NCI-H2029 (cell line): Measurements from ENCODE around the gene SETBP1.

ENCODE experiments used
- DNase-seq: peaks from one replicate; lab custom pipeline; 2025; lab: John Stamatoyannopoulos, UW

The SETBP1 gene

GRCh38 chr18:44973282-44973681 is 292.6 kb downstream of the SETBP1 start:
- DNase-seq, result no peak

GRCh38 chr18:44974174-44974573 is 293.5 kb downstream of the SETBP1 start:
- DNase-seq, result no peak

GRCh38 chr18:44977856-44978255 is 297.2 kb downstream of the SETBP1 start:
- no peak for DNase-seq

- DNase-seq, result no peak
Measured at GRCh38 chr18:44979748-44980147, 299.1 kb downstream of the SETBP1 start.

GRCh38 chr18:44981121-44981520 is 300.4 kb downstream of the SETBP1 start:
- DNase-seq, result no peak

GRCh38 chr18:44986933-44987332 is 306.2 kb downstream of the SETBP1 start:
- no peak for DNase-seq

- DNase-seq, result no peak
Measured at GRCh38 chr18:44987371-44987770, 306.7 kb downstream of the SETBP1 start.

- DNase-seq, result no peak
Measured at GRCh38 chr18:44988821-44989587, 308.3 kb downstream of the SETBP1 start.

- DNase-seq, result no peak
Measured at GRCh38 chr18:44996261-44996660, 315.6 kb downstream of the SETBP1 start.

- no peak for DNase-seq
Measured at GRCh38 chr18:44997174-44997573, 316.5 kb downstream of the SETBP1 start.

- no peak for DNase-seq
Measured at GRCh38 chr18:44998360-44998759, 317.7 kb downstream of the SETBP1 start.

- DNase-seq, result no peak
Measured at GRCh38 chr18:45004546-45005080, 323.9 kb downstream of the SETBP1 start.

GRCh38 chr18:45006934-45007333 is 326.2 kb downstream of the SETBP1 start:
- no peak for DNase-seq

GRCh38 chr18:45007531-45007930 is 326.8 kb downstream of the SETBP1 start:
- no peak for DNase-seq

GRCh38 chr18:45008694-45009413 is 328.2 kb downstream of the SETBP1 start:
- DNase-seq, result peak; percentile 27

- no peak for DNase-seq
Measured at GRCh38 chr18:45009756-45010155, 329.1 kb downstream of the SETBP1 start.

GRCh38 chr18:45012286-45012685 is 331.6 kb downstream of the SETBP1 start:
- no peak for DNase-seq

- DNase-seq, result no peak
Measured at GRCh38 chr18:45014047-45014501, 333.4 kb downstream of the SETBP1 start.

- DNase-seq, result no peak
Measured at GRCh38 chr18:45015788-45016128, 335.1 kb downstream of the SETBP1 start.

- no peak for DNase-seq
Measured at GRCh38 chr18:45019469-45019868, 338.8 kb downstream of the SETBP1 start.

- DNase-seq, result no peak
Measured at GRCh38 chr18:45023519-45023918, 342.8 kb downstream of the SETBP1 start.

- DNase-seq, result no peak
Measured at GRCh38 chr18:45024357-45025088, 343.8 kb downstream of the SETBP1 start.

GRCh38 chr18:45025089-45025450 is 344.4 kb downstream of the SETBP1 start:
- no peak for DNase-seq
